Stimulated activated naive B cell treated with anti-CD40 and anti-IgM and Interleukin-4, amounts not matched to agents 10 μg/mL and 1 μg/mL and 100 μg/mL, for 72 hours (primary cell): ENCODE data around the gene PARD3.
"Not testable (repeated sequence)": the region's sequence is repeated elsewhere in the genome, so short reads cannot be mapped to it uniquely, and the experiment has no call there.

ENCODE experiments used
- ATAC-seq, 2 donors: fragments of 150-1000 bp; cut with Tn5 transposase; replicated peaks; 2 replicates each; pipeline ENCODE4 v1.10.0; 2021; ENCODE audit warnings: moderate library complexity in 1 of 2
- DNase-seq: peaks from one replicate; pipeline ENCODE4 v3.0.0; 2021
- H3K27ac Mint-ChIP-seq: one replicate; pipeline ENCODE4 v1.8.0; 2022; ENCODE audit warnings: mild to moderate bottlenecking, mixed read lengths
- H3K27me3 Mint-ChIP-seq, 2 donors: one replicate each; pipeline ENCODE4 v1.8.0; 2022; ENCODE audit warnings: mixed read lengths in 2 of 2
- H3K36me3 Mint-ChIP-seq, 2 donors: one replicate each; pipeline ENCODE4 v1.8.0; 2022; ENCODE audit warnings: mixed read lengths in 2 of 2, mild to moderate bottlenecking in 1 of 2
- H3K4me1 Mint-ChIP-seq, 2 donors: one replicate each; pipeline ENCODE4 v1.8.0; 2022; ENCODE audit warnings: mixed read lengths in 2 of 2, mild to moderate bottlenecking in 1 of 2
- H3K4me3 Mint-ChIP-seq, 2 donors: one replicate each; pipeline ENCODE4 v1.8.0; 2022; ENCODE audit warnings: mild to moderate bottlenecking in 2 of 2, mixed read lengths in 2 of 2, moderate library complexity in 1 of 2
- H3K9me3 Mint-ChIP-seq, 2 donors: one replicate each; pipeline ENCODE4 v1.8.0; 2022; ENCODE audit warnings: mixed read lengths in 2 of 2, mild to moderate bottlenecking in 1 of 2

Gene PARD3

DNA sequence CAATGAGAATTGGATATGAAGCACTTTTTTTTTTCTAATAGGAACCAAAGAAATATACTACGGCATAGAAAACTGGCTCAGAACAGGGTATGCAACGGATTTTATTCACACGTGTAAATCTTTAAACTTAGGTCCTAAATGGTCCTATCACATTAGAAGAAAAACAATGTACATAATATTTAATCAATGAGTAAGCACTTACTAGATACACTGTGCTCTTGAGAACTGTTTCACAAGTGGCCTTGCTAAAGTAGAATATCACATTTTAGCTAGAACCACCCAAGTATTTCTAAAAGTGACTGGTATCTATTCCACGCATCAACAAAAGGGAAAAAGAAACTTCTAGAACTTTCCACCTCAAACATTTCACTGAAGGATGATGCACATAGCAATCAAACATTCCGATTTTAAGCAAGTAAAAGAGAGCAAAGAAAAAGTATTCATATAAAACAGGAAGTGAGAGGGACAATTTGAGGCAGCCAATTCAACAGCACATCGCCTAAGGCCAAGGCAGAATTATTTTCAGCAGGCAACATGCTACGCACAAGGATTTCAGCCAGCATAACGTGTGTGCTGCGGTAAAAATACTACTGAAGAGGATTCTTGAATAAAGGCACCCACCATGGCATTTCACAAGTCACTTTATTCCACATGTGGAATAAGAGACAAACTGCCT lies 55.8 kb downstream of the PARD3 start:
- Mint-ChIP-seq H3K27me3 (peaks cover 0 to 3% of the 10 kb centered on the region in 2 donors), H3K36me3 (peaks cover 3 to 4% of the 10 kb centered on the region in 2 donors), H3K4me3 (no peak overlapping the region), H3K4me1 (peaks cover 4 to 7% of the 10 kb centered on the region in 2 donors), H3K27ac (no peak overlapping the region), H3K9me3 (peaks cover 0 to 5% of the 10 kb centered on the region in 2 donors)
- DNase-seq = no peak
- ATAC-seq = no peak

DNA sequence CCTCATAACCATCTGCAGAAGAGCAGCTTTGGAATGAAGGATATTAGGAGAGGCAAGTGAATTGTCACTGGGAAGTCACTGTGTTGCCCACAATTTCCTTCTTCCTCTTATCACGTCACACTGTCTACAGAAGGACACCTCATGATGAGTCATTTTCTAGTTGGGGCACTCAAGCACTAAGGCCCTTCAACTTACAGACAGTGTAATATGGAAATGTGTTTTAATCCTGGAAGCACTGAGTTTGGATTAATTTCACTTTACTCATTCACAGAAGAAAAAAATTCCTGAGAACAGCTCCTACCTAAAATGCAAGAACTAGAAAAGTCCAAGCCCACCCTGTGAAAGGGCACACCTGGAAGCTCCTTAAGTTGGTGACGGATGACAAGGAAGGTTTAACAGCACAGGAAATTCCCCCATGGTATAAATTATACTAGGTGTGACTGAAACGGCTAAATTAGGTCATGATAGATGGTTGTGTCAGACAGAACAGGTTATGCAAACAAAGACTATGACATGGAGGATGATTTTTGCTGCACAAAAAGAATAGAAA lies 56.6 kb downstream of the PARD3 start:
- Mint-ChIP-seq H3K9me3 (peaks cover 0 to 5% of the 10 kb centered on the region in 2 donors), H3K4me1 (peaks cover 4 to 7% of the 10 kb centered on the region in 2 donors), H3K27me3 (peaks cover 0 to 3% of the 10 kb centered on the region in 2 donors), H3K4me3 (no peak overlapping the region), H3K36me3 (peaks cover 3 to 4% of the 10 kb centered on the region in 2 donors), H3K27ac (no peak overlapping the region)
- DNase-seq = no peak
- peak; percentile 87 to 95 for ATAC-seq

DNA sequence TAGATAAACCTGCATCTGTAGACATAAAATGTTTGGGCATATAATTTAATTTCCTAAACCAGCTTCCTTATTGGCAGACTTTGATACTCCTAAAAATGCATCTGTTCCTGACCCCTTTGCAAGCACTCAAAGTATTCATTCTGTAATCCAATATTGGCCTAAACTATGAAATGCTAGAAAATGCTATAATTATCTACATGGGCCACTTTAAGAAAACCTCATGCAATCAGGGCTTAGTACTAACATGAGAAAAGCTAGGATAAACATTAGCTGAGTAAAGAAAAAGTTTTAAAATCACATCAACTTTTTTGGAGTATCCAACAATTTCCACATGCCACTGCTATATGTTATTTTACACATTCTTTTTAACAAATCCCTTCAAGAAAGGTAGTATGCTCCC lies 57.2 kb downstream of the PARD3 start:
- Mint-ChIP-seq H3K9me3 (peaks cover 0 to 5% of the 10 kb centered on the region in 2 donors), H3K27me3 (peaks cover 0 to 3% of the 10 kb centered on the region in 2 donors), H3K4me1 (peaks cover 4 to 7% of the 10 kb centered on the region in 2 donors), H3K36me3 (peaks cover 3 to 4% of the 10 kb centered on the region in 2 donors), H3K4me3 (no peak overlapping the region), H3K27ac (no peak overlapping the region)
- ATAC-seq (no peak), DNase-seq (no peak)

DNA sequence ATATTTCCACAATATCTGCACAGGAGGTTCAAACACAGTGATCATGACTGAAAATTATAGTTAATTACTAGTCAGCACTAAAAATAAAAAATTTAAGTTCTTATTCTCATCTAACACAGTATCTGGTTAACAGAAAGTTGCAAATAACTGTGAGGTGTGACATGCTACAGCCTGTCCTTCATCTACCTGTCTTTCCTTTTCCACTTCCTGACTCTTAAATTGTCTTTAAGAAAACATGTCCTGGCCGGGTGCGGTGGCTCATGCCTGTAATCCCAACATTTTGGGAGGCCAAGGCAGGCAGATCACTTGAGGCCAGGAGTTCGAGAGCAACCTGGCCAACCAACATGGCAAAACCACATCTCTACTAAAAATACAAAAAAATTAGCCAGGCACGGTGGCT lies 57.9 kb downstream of the PARD3 start:
- H3K9me3 Mint-ChIP-seq, H3K4me3 Mint-ChIP-seq, H3K36me3 Mint-ChIP-seq, H3K4me1 Mint-ChIP-seq, H3K27me3 Mint-ChIP-seq, ATAC-seq, DNase-seq, H3K27ac Mint-ChIP-seq: not testable (repeated sequence)

DNA sequence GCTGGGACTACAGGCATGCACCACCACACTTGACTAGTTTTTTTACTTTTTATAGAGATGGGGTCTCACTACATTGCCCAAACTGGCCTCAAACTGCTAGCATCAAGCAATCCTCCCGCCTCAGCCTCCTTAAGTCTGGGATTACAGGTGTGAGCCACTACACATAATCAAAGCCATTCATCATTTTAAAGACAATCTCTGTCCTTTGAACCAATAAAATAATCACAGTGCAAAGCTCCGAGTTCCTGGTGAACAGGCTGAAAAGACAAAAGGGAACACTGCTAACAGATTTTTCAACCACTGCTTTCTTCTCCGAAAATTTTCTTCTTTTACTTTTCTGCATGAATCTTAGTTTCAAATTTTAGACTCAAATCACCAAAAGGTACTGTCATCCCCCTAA lies 58.5 kb downstream of the PARD3 start:
- Mint-ChIP-seq H3K4me1 (peaks cover 4 to 7% of the 10 kb centered on the region in 2 donors), H3K36me3 (peaks cover 3 to 4% of the 10 kb centered on the region in 2 donors), H3K9me3 (peaks cover 0 to 5% of the 10 kb centered on the region in 2 donors), H3K27ac (no peak overlapping the region), H3K4me3 (no peak overlapping the region), H3K27me3 (no peaks in the 10 kb centered on the region)
- no peak for DNase-seq
- no peak for ATAC-seq

DNA sequence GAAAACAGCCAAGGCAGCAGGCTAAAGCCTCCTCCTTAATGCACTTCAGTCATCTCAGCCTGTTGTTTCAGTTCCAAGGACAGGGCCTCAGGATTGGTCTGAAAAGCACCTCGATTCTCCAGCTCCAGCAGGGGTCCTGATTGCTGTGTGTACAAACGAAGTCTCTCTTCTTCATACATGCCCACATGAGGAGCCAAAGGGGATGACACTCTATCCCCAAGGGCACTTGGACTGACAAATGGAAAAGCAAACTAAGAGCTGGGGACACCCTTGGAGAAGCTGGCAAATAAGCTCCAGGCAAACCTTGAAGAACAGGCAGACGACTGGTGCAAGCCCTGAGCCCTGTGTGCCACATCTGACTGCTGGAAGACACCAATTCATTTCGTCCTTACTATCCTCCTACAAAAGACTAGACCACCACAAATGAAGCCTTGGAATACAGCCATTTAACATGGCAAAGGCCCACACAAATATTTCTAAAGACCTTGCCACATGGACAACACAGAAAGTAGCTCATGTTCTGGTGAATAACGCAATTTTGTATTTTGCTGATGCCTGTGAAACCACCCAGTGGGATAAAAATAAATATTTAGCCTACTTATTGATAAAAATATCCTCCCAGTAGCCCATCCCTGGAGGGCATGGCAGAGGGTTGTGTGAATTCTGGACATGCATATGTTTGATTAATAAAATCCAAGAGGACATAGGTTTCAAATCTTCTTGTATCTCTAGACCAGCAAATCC lies 61.9 kb downstream of the PARD3 start:
- Mint-ChIP-seq H3K4me1 (peaks cover 0 to 1% of the 10 kb centered on the region in 2 donors), H3K4me3 (no peak overlapping the region), H3K36me3 (no peaks in the 10 kb centered on the region), H3K9me3 (no peaks in the 10 kb centered on the region), H3K27me3 (peaks cover 3 to 5% of the 10 kb centered on the region in 2 donors), H3K27ac (no peak overlapping the region)
- ATAC-seq (no peak), DNase-seq (no peak)

DNA sequence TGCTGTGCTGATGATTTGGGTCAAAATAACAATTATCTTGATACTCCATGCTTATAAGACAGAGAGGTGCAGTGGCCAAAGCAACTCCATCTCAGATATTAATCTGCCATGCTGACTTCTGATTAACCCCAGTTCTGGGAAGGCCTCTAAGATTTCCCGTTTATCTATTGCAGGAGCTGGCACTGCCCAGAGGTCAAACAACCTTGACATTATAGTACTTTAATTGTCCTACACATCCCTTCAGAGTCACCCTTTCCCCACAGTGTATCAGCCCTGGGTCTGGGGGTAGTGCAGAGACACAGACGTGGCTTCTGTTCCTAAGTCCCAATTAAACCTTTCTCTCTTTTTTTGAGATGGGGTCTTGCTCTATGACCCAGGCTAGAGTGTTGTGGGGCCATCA lies 63.8 kb downstream of the PARD3 start:
- DNase-seq (no peak), ATAC-seq (no peak)
- H3K4me1 Mint-ChIP-seq = no peaks in the 10 kb centered on the region
- no peaks in the 10 kb centered on the region for H3K9me3 Mint-ChIP-seq
- peaks cover 3 to 5% of the 10 kb centered on the region in 2 donors for H3K27me3 Mint-ChIP-seq
- no peak overlapping the region for H3K4me3 Mint-ChIP-seq
- no peak overlapping the region for H3K27ac Mint-ChIP-seq
- H3K36me3 Mint-ChIP-seq = no peaks in the 10 kb centered on the region

DNA sequence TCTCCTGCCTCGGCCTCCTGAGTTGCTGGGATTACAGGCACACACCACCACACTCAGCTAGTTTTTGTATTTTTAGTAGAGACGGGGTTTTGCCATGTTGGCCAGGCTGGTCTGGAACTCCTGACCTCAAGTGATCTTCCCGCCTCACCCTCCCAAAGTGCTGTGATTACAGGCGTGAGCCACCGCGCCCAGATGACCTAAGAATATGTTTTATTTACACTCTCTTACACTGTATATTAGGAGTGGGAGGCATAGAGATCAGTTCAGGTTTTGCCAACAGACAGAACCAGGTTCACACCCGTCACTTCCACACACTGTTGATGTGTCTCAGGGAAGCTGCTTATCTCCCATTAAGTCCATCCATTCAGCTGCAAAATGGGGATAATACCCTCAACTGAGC lies 64.3 kb downstream of the PARD3 start:
- not testable (repeated sequence) for H3K4me3 Mint-ChIP-seq, H3K4me1 Mint-ChIP-seq, H3K36me3 Mint-ChIP-seq, H3K9me3 Mint-ChIP-seq, ATAC-seq, H3K27me3 Mint-ChIP-seq, H3K27ac Mint-ChIP-seq, DNase-seq

DNA sequence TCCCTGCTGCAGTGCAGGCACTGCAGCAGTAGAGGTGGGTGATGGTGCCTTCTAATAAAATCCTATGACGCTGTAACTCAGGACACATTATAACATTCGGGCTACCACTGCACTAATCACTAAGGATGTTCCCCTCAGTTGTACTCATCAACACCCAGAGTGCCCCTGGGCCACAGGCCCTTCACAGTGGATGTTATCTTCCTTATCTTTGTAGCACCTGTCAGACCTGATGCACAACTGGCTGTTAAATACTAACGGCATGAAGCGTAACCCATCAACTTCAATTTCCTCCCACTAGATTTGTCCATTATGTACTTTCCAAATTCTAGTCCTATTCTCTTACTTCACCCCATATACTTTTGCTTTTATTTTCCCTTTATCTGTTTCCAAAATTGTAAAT lies 66.3 kb downstream of the PARD3 start:
- Mint-ChIP-seq H3K4me1 (no peaks in the 10 kb centered on the region), H3K27me3 (peaks cover 3 to 5% of the 10 kb centered on the region in 2 donors), H3K27ac (no peak overlapping the region), H3K4me3 (no peak overlapping the region), H3K36me3 (no peaks in the 10 kb centered on the region), H3K9me3 (no peaks in the 10 kb centered on the region)
- no peak for ATAC-seq
- no peak for DNase-seq

DNA sequence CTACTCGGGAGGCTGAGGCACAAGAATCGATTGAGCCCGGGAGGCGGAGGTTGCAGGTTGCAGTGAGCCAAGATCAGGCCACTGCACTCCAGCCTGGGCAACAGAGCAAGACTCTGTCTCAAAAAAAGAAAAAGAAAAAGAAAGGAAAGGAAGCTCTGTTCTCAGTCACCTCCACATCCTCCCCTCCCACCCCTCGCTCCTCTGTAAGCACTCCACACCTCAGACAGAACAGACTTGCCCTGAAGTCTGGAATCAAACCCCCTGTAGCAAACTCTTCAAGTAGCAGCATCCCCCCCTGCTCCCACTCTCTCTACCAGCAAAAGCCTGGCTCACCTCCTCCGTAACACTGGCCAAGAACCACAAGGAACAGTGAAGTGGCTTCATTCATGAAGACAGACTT lies 66.7 kb downstream of the PARD3 start:
- no peak overlapping the region for H3K27ac Mint-ChIP-seq
- no peaks in the 10 kb centered on the region for H3K4me1 Mint-ChIP-seq
- H3K36me3 Mint-ChIP-seq = no peaks in the 10 kb centered on the region
- no peak for DNase-seq
- H3K27me3 Mint-ChIP-seq = peaks cover 3 to 5% of the 10 kb centered on the region in 2 donors
- H3K9me3 Mint-ChIP-seq = no peaks in the 10 kb centered on the region
- H3K4me3 Mint-ChIP-seq = no peak overlapping the region
- no peak for ATAC-seq

DNA sequence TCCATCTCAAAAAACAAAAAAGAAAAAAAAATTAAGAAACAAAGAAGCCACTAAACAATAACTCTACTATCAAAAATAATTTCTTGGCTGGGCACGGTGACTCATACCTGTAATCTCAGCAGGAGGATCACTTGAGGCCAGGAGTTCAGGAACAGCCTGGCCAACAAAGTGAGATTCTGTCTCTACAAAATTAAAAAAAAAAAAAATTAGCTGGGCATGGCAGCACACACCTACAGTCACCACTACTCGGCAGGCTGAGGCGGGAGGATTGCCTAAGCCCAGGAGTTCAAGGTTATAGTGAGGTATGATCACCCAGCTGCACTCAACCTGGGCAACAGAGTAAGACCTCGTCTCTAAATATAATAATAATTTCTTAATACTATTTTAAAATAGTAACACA lies 69.0 kb downstream of the PARD3 start:
- no peaks in the 10 kb centered on the region for H3K9me3 Mint-ChIP-seq
- no peak overlapping the region for H3K4me3 Mint-ChIP-seq
- H3K27ac Mint-ChIP-seq = no peak overlapping the region

DNA sequence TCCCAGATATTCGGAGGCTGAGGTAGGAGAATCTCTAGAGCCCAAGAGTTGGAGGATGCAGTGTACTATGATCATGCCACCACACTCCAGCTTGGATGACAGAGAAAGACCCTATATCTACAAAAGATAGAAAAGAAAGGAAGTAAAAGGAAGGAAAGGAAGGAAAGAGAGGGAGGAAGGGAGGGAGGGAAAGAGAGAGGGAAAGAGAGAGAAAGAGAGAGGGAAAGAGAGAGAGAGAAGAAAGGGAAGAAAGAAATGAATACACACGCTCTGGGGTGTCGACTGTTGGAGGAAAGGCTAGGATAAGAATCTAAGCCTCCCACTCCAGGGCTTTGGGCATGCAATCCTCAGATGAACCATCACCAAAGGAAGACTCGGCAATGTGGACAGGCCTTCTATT lies 69.9 kb downstream of the PARD3 start:
- H3K36me3 Mint-ChIP-seq = no peaks in the 10 kb centered on the region
- DNase-seq (no peak), ATAC-seq (no peak)
- H3K4me1 Mint-ChIP-seq = no peaks in the 10 kb centered on the region
- H3K27ac Mint-ChIP-seq = no peak overlapping the region
- peaks cover 8 to 10% of the 10 kb centered on the region in 2 donors for H3K27me3 Mint-ChIP-seq
- peaks cover 0 to 1% of the 10 kb centered on the region in 2 donors for H3K9me3 Mint-ChIP-seq
- no peak overlapping the region for H3K4me3 Mint-ChIP-seq

More for the DNA sequence above, 69.0 kb downstream of the PARD3 start:
- ATAC-seq = no peak
- Mint-ChIP-seq H3K36me3 (no peaks in the 10 kb centered on the region), H3K4me1 (no peaks in the 10 kb centered on the region), H3K27me3 (peaks cover 3 to 5% of the 10 kb centered on the region in 2 donors)
- no peak for DNase-seq

DNA sequence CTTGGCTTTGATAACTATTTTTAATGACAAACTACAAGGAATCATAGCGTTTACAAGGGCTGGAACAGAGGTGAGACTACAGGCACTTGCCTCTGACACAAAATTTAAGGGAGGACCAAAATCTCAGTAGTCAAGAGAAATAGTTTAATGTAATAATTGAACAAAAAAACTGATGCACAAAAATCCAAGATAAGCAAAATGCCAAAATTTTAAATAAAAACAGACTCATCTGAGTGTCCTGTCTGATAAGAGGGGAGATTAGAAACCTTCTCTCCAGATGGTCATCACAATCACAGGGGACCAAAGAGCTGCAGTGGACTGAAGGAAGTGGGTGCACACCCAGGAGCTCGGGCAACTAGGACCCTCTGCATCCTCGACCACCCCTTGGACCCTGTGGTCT lies 70.5 kb downstream of the PARD3 start:
- Mint-ChIP-seq H3K4me1 (no peaks in the 10 kb centered on the region), H3K36me3 (no peaks in the 10 kb centered on the region), H3K27me3 (peaks cover 10 to 11% of the 10 kb centered on the region in 2 donors), H3K9me3 (peaks cover 0 to 1% of the 10 kb centered on the region in 2 donors), H3K27ac (no peak overlapping the region), H3K4me3 (no peak overlapping the region)
- DNase-seq (no peak), ATAC-seq (no peak)

DNA sequence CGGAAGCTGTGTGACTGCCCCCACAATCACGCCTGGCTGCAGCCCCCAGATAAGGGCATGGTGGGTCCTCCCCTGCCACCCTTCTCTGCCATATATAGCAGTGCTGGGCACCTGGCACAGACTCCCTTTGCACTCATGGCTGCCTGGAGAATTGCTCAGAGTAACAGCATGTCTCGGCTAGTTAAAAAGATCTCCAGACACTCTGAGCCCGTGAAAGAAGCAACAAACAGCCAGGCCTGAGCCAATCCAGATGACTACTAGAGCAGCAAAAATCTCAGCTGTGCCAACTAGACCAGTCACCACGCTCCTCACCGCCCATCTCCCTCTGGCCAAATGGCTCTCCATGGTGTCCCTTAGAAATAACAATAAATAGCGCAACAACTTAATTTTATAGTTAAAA lies 71.3 kb downstream of the PARD3 start:
- ATAC-seq = no peak
- H3K27ac Mint-ChIP-seq = no peak overlapping the region
- no peak for DNase-seq
- peaks cover 9 to 12% of the 10 kb centered on the region in 2 donors for H3K27me3 Mint-ChIP-seq
- H3K36me3 Mint-ChIP-seq = no peaks in the 10 kb centered on the region
- H3K4me1 Mint-ChIP-seq = no peaks in the 10 kb centered on the region
- peaks cover 0 to 1% of the 10 kb centered on the region in 2 donors for H3K9me3 Mint-ChIP-seq
- no peak overlapping the region for H3K4me3 Mint-ChIP-seq

DNA sequence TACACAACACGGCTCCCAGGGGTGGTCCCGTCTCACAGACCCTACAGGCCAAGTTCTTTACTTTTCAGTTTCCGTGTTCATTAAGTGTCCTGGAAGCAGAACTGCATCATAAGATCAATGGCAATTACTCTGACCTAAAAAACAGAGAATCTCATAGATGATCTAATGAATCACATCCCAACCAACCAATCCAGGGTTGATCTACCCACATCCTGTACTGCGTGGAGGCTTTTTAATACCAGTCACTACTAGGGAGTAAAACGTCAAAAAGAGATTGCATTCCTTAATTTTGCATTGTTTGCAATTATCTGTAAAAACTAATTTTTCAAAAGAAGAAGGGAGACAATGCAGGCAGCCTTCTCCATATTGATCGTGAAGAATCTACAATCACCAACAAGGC lies 72.6 kb downstream of the PARD3 start:
- peaks cover 0 to 1% of the 10 kb centered on the region in 2 donors for H3K9me3 Mint-ChIP-seq
- ATAC-seq = no peak
- H3K4me1 Mint-ChIP-seq = no peaks in the 10 kb centered on the region
- H3K36me3 Mint-ChIP-seq = no peaks in the 10 kb centered on the region
- DNase-seq = no peak
- peaks cover 4 to 9% of the 10 kb centered on the region in 2 donors for H3K27me3 Mint-ChIP-seq
- H3K4me3 Mint-ChIP-seq = no peak overlapping the region
- no peak overlapping the region for H3K27ac Mint-ChIP-seq
